ENCODE data around the gene OR51B2. TPM values are rescaled to one million over a fixed set of nuclear protein-coding genes. Genes with fewer than 3 reads are reported as not detected.

OR51B2 gene
- not detected in 5 replicates for total RNA-seq (2022; extraction: Qiagen RNA extraction)

GRCh38 chr11:5324197-5324596, at the start of gene OR51B2:
OR51B2 (minus strand) TSS chr11:5324297; CDS start chr11:5324297, 0 bp downstream.

GRCh38 chr11:5351208-5351607, 27.1 kb upstream of the OR51B2 start, which contains the start of gene OR51B6:
OR51B6 (plus strand) TSS chr11:5351508; CDS start chr11:5351508, 0 bp downstream.

GRCh38 chr11:5343474-5344335, 19.6 kb upstream of the OR51B2 start, which contains the start of gene OR51B5:
OR51B5 (minus strand) TSS chr11:5343524; CDS start chr11:5343524, 0 bp downstream.

GRCh38 chr11:5301846-5302245, 22.3 kb downstream of the OR51B2 start, which contains the start of gene OR51B4:
OR51B4 (minus strand) TSS chr11:5301946; CDS start chr11:5301946, 0 bp downstream.

Other genes with a start within 250 kb of the OR51B2 start
- gene OR52A5, start 185.9 kb downstream of the OR51B2 start, total RNA-seq (2022; extraction: Qiagen RNA extraction), result not detected in 5 replicates
- not detected in 5 replicates for gene OR52A1, start 169.5 kb downstream of the OR51B2 start, total RNA-seq (2022; extraction: Qiagen RNA extraction)
- not detected in 5 replicates for gene OR51V1, start 123.6 kb downstream of the OR51B2 start, total RNA-seq (2022; extraction: Qiagen RNA extraction)
- gene HBB, start 97.2 kb downstream of the OR51B2 start, total RNA-seq (2022; extraction: Qiagen RNA extraction), result not detected in 5 replicates
- not detected in 5 replicates for gene HBD, start 89.8 kb downstream of the OR51B2 start, total RNA-seq (2022; extraction: Qiagen RNA extraction)
- gene HBG1, start 74.4 kb downstream of the OR51B2 start, total RNA-seq (2022; extraction: Qiagen RNA extraction), result not detected in 5 replicates
- gene HBG2, start 69.5 kb downstream of the OR51B2 start, total RNA-seq (2022; extraction: Qiagen RNA extraction), result not detected in 5 replicates
- 0.15 to 0.29 TPM (median 0.21 TPM) in 3 of 5 replicates, not detected in the others for gene HBE1, start 54.4 kb downstream of the OR51B2 start, total RNA-seq (2022; extraction: Qiagen RNA extraction)
- gene OR51B4, start 22.4 kb downstream of the OR51B2 start, total RNA-seq (2022; extraction: Qiagen RNA extraction), result not detected in 5 replicates
- gene OR51B5, start 19.2 kb upstream of the OR51B2 start, total RNA-seq (2022; extraction: Qiagen RNA extraction), result not detected in 5 replicates
- gene OR51B6, start 27.2 kb upstream of the OR51B2 start, total RNA-seq (2022; extraction: Qiagen RNA extraction), result not detected in 5 replicates
- not detected in 5 replicates for gene OR51M1, start 59.5 kb upstream of the OR51B2 start, total RNA-seq (2022; extraction: Qiagen RNA extraction)
- not detected in 5 replicates for gene OR51Q1, start 97.8 kb upstream of the OR51B2 start, total RNA-seq (2022; extraction: Qiagen RNA extraction)
- not detected in 5 replicates for gene OR51I1, start 117.2 kb upstream of the OR51B2 start, total RNA-seq (2022; extraction: Qiagen RNA extraction)
- gene OR51I2, start 125.0 kb upstream of the OR51B2 start, total RNA-seq (2022; extraction: Qiagen RNA extraction), result not detected in 5 replicates
- not detected in 5 replicates for gene OR52D1, start 164.4 kb upstream of the OR51B2 start, total RNA-seq (2022; extraction: Qiagen RNA extraction)
- gene UBQLN3, start 185.7 kb upstream of the OR51B2 start, total RNA-seq (2022; extraction: Qiagen RNA extraction), result not detected in 5 replicates
- gene UBQLNL, start 192.4 kb upstream of the OR51B2 start, total RNA-seq (2022; extraction: Qiagen RNA extraction), result 0.04 TPM in 1 of 5 replicates, not detected in the others
- not detected in 5 replicates for gene OR52H1, start 224.2 kb upstream of the OR51B2 start, total RNA-seq (2022; extraction: Qiagen RNA extraction)

Data from A549 treated with CORT108297 at 1 μM for 4 hours (cell line).